ENCODE measurements around the gene MRPL52. TPM values are rescaled to one million over a fixed set of nuclear protein-coding genes. Genes with fewer than 3 reads are reported as not detected.
A peak's percentile ranks its signal among the peaks of the same experiment; 100 is the strongest.

Gene MRPL52
- polyA plus RNA-seq, 3 donors, result 32.3 to 164 (median 130) TPM

DNA sequence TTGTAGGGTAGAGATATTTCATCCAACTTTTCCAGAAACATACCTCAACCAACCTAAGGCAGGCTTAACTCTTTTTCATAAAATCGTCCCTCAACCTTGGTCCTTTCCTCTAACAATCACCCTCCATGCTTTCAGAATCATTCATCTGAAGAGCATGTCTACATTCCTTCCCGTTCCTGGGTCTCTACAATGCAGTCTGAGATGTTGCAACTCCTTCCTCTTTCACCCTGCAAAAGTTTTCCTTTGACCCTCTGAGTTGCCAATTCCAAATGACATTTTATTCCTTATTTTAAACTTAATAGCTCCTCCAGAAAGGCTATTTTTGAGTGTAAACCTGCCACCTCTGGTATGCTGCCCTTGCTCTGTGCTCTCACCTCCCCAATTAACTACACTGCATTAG, 31.2 kb upstream of the MRPL52 start:
- Mint-ChIP-seq H3K27ac (peak overlapping the region; percentile 86 to 95 (median 91)), H3K27me3 (ENCODE audit: low read depth in 3 of 3) (peaks cover 0 to 2% (median 0%) of the 10 kb centered on the region in 3 donors), H3K4me1 (peaks cover 86% of the 10 kb centered on the region), H3K36me3 (peaks cover 68 to 85% of the 10 kb centered on the region in 2 donors), H3K4me3 (peak overlapping the region; percentile 35 to 80), H3K9me3 (peaks cover 0 to 2% (median 0%) of the 10 kb centered on the region in 7 donors)
- no peak overlapping the region for H2AFZ ChIP-seq (ENCODE audit: insufficient read depth, low read depth, low read length, poor library complexity, severe bottlenecking)
- peak overlapping the region; percentile 5 for H3K9ac ChIP-seq (ENCODE audit: insufficient read depth, low read length, poor library complexity, severe bottlenecking)
- TF ChIP-seq, protein P1, sequence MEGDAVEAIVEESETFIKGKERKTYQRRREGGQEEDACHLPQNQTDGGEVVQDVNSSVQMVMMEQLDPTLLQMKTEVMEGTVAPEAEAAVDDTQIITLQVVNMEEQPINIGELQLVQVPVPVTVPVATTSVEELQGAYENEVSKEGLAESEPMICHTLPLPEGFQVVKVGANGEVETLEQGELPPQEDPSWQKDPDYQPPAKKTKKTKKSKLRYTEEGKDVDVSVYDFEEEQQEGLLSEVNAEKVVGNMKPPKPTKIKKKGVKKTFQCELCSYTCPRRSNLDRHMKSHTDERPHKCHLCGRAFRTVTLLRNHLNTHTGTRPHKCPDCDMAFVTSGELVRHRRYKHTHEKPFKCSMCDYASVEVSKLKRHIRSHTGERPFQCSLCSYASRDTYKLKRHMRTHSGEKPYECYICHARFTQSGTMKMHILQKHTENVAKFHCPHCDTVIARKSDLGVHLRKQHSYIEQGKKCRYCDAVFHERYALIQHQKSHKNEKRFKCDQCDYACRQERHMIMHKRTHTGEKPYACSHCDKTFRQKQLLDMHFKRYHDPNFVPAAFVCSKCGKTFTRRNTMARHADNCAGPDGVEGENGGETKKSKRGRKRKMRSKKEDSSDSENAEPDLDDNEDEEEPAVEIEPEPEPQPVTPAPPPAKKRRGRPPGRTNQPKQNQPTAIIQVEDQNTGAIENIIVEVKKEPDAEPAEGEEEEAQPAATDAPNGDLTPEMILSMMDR (IDR thresholded peaks at IDR 0.05), result no peak
- peaks cover 76% of the 10 kb centered on the region for H4K20me1 ChIP-seq (ENCODE audit: insufficient read depth, low read length)
- peak overlapping the region; percentile 9 to 65 (median 16) for H3K4me3 ChIP-seq (replicated peaks in 1 of 3; ENCODE audit: low read depth in 2 of 3, low read length in 3 of 3)
- H3K27ac ChIP-seq (ENCODE audit: low read depth in 1 of 2, low read length in 2 of 2), result peak overlapping the region; percentile 60 to 82
- peaks cover 96% of the 10 kb centered on the region for H3K79me2 ChIP-seq (ENCODE audit: insufficient read depth, low read length)
- peaks cover 31 to 58% of the 10 kb centered on the region in 2 donors for H3K36me3 ChIP-seq (replicated peaks in 1 of 2; ENCODE audit: control insufficient read depth in 1 of 2, insufficient read depth in 2 of 2, low read length in 2 of 2)
- 0% methylated on average over 2 of the region's 2 CpGs for WGBS (ENCODE audit: insufficient coverage)
- no peaks in the 10 kb centered on the region for H3K27me3 ChIP-seq (ENCODE audit: control insufficient read depth in 2 of 2, insufficient read depth in 2 of 2, low read length in 2 of 2)
- intact Hi-C loops (cut with micrococcal nuclease), result no loop called here
- peak in 2 of 3 donors; percentile 71 to 81 for DNase-seq
- H3K4me2 ChIP-seq (replicated peaks; ENCODE audit: extremely low read depth, low read length, poor library complexity, severe bottlenecking), result peak overlapping the region; percentile 81
- H3K4me1 ChIP-seq (ENCODE audit: control insufficient read depth in 1 of 2, insufficient read depth in 2 of 2, low read length in 2 of 2), result peaks cover 73 to 81% of the 10 kb centered on the region in 2 donors
- H3K9me3 ChIP-seq (replicated peaks in 1 of 2; ENCODE audit: control insufficient read depth in 1 of 2, insufficient read depth in 1 of 2, low read length in 2 of 2), result no peaks in the 10 kb centered on the region

DNA sequence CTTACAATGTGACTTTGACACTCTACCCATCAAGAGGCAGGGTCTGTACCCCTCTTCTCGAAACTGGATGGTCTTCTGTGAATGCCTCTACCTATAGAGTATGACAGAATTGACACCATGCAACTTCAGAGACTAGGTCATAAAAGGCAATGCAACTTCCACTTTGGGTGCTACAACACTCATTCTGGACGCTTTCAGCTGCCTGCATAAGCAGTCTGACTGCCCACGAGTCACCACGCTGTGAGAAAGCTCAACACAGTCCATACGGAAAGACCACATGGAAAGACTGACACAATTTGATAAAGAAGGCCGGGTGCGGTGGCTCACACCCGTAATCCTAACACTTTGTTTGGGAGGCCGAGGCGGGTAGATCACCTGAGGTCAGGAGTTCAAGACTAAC, 29.3 kb upstream of the MRPL52 start:
- peaks cover 86 to 95% of the 10 kb centered on the region in 2 donors for H3K4me1 ChIP-seq (ENCODE audit: control insufficient read depth in 1 of 2, insufficient read depth in 2 of 2, low read length in 2 of 2)
- Mint-ChIP-seq H3K36me3 (peaks cover 62 to 84% of the 10 kb centered on the region in 2 donors), H3K27me3 (ENCODE audit: low read depth in 3 of 3) (peaks cover 0 to 2% (median under 1%) of the 10 kb centered on the region in 3 donors), H3K27ac (peak overlapping the region; percentile 66 to 89 (median 82)), H3K9me3 (peaks cover 0 to 2% (median 0%) of the 10 kb centered on the region in 7 donors), H3K4me3 (no peak overlapping the region), H3K4me1 (peaks cover 94% of the 10 kb centered on the region)
- H3K27me3 ChIP-seq (ENCODE audit: control insufficient read depth in 2 of 2, insufficient read depth in 2 of 2, low read length in 2 of 2), result no peaks in the 10 kb centered on the region
- no peaks in the 10 kb centered on the region for H3K9me3 ChIP-seq (replicated peaks in 1 of 2; ENCODE audit: control insufficient read depth in 1 of 2, insufficient read depth in 1 of 2, low read length in 2 of 2)
- intact Hi-C loops (cut with micrococcal nuclease), result no loop called here
- no peak overlapping the region for H2AFZ ChIP-seq (ENCODE audit: insufficient read depth, low read depth, low read length, poor library complexity, severe bottlenecking)
- peak overlapping the region in 1 of 3 experiments; percentile 16 for H3K4me3 ChIP-seq (replicated peaks in 1 of 3; ENCODE audit: low read depth in 2 of 3, low read length in 3 of 3)
- peaks cover 24 to 50% of the 10 kb centered on the region in 2 donors for H3K36me3 ChIP-seq (replicated peaks in 1 of 2; ENCODE audit: control insufficient read depth in 1 of 2, insufficient read depth in 2 of 2, low read length in 2 of 2)
- H3K9ac ChIP-seq (ENCODE audit: insufficient read depth, low read length, poor library complexity, severe bottlenecking), result no peak overlapping the region
- H3K4me2 ChIP-seq (replicated peaks; ENCODE audit: extremely low read depth, low read length, poor library complexity, severe bottlenecking), result peak overlapping the region; percentile 40
- H3K79me2 ChIP-seq (ENCODE audit: insufficient read depth, low read length), result peaks cover 96% of the 10 kb centered on the region
- DNase-seq, result peak in 2 of 3 donors; percentile 33 to 40
- H3K27ac ChIP-seq (ENCODE audit: low read depth in 1 of 2, low read length in 2 of 2), result peak overlapping the region; percentile 44 to 75
- TF ChIP-seq, protein P1 (IDR thresholded peaks at IDR 0.05), result no peak
- peaks cover 84% of the 10 kb centered on the region for H4K20me1 ChIP-seq (ENCODE audit: insufficient read depth, low read length)
- WGBS (ENCODE audit: insufficient coverage), result 68% methylated on average over 4 of the region's 10 CpGs

Measured in CD14-positive monocyte (primary cell).